OCI-LY7 (cell line): Measurements from ENCODE around the gene TPD52L2. TPM values are rescaled to one million over a fixed set of nuclear protein-coding genes. Genes with fewer than 3 reads are reported as not detected.

ENCODE experiments used
- BruUV-seq: library from RNA; stranded (reverse); fragments of 400-500 nt; replicated peaks from 2 replicates; lab custom pipeline; 2021; lab: Mats Ljungman, UMichigan
- CTCF ChIA-PET: fragments of 300-600 bp; sonication (Branson Sonifier 250); formaldehyde crosslinking; loops from one replicate; lab custom pipeline; 2022; ENCODE audit warnings: antibody characterized with exemption; ENCODE audit not compliant: unreplicated experiment; lab: Charles Lee
- POLR2A ChIA-PET: fragments of 300-600 bp; sonication (Branson Sonifier 250); formaldehyde crosslinking; loops from one replicate; lab custom pipeline; 2022; ENCODE audit warnings: antibody characterized with exemption; lab: Charles Lee
- DNase-seq: peaks from one replicate; pipeline ENCODE4 v3.0.0-alpha.2; 2015; ENCODE audit warnings: low spot score
- H2AFZ ChIP-seq: fragments of 200-600 bp; sonication (generic), shearing (Covaris generic); 2 replicates; pipeline ENCODE4 v1.6.1; 2014; ENCODE audit warnings: mild to moderate bottlenecking, antibody characterized with exemption, low read length, moderate library complexity
- H3K27ac ChIP-seq: fragments of 200-600 bp; sonication (generic); 2 replicates; pipeline ENCODE4 v1.5.1; 2014; ENCODE audit warnings: mixed run types, low read depth, mild to moderate bottlenecking, moderate library complexity, low read length, inconsistent platforms; ENCODE audit not compliant: poor library complexity, severe bottlenecking
- H3K36me3 ChIP-seq: fragments of 200-600 bp; sonication (generic); 2 replicates; pipeline ENCODE4 v1.6.1; 2014; ENCODE audit warnings: mild to moderate bottlenecking, antibody characterized with exemption, low read length, moderate library complexity, mixed read lengths; ENCODE audit not compliant: insufficient read depth
- H3K4me1 ChIP-seq: fragments of 200-600 bp; sonication (generic); 2 replicates; pipeline ENCODE4 v1.5.1; 2014; ENCODE audit warnings: mild to moderate bottlenecking, low read length; ENCODE audit not compliant: insufficient read depth, poor library complexity, severe bottlenecking
- H3K4me2 ChIP-seq: fragments of 200-600 bp; sonication (generic); 2 replicates; pipeline ENCODE4 v1.6.1; 2014; ENCODE audit warnings: mild to moderate bottlenecking, low read length
- H3K4me3 ChIP-seq: fragments of 200-600 bp; sonication (generic); 2 replicates; pipeline ENCODE4 v1.5.1; 2014; ENCODE audit warnings: mild to moderate bottlenecking, low read depth, low read length; ENCODE audit not compliant: poor library complexity, severe bottlenecking
- H3K79me2 ChIP-seq: fragments of 200-600 bp; sonication (generic); 2 replicates; pipeline ENCODE4 v1.6.1; 2016; ENCODE audit warnings: low read depth, mild to moderate bottlenecking, low read length, moderate library complexity, mixed read lengths; ENCODE audit not compliant: insufficient read depth
- H3K9me2 ChIP-seq: fragments of 200-600 bp; sonication (generic); 2 replicates; pipeline ENCODE4 v1.6.1; 2016; ENCODE audit warnings: mild to moderate bottlenecking, low read length, mixed read lengths; ENCODE audit not compliant: insufficient read depth
- H3K9me3 ChIP-seq: fragments of 200-600 bp; sonication (generic); 2 replicates; pipeline ENCODE4 v1.6.1; 2014; ENCODE audit warnings: mild to moderate bottlenecking, mixed run types, low read length, mixed read lengths
- H4K20me1 ChIP-seq: fragments of 200-600 bp; sonication (generic); 2 replicates; pipeline ENCODE4 v1.6.1; 2014; ENCODE audit warnings: mild to moderate bottlenecking, antibody characterized with exemption, low read length, moderate library complexity, mixed read lengths; ENCODE audit not compliant: insufficient read depth
- CTCF ChIP-seq: fragments of 200-600 bp; sonication (generic); conservative IDR thresholded peaks from 2 replicates; pipeline ENCODE4 v1.5.1; 2014; ENCODE audit warnings: mild to moderate bottlenecking, antibody characterized with exemption, low read length, moderate library complexity, mixed read lengths
- EZH2phosphoT487 ChIP-seq: fragments of 200-600 bp; sonication (generic); IDR thresholded peaks from 2 replicates; pipeline ENCODE4 v1.6.1; 2018; ENCODE audit warnings: low read depth, borderline replicate concordance, mild to moderate bottlenecking, mixed run types, antibody characterized with exemption, low read length, moderate library complexity, mixed read lengths
- intact Hi-C: fragments of 100-400 bp; cut with micrococcal nuclease; formaldehyde crosslinking; loops from one replicate; pipeline ENCODE4 v1.10.0; 2022; ENCODE audit not compliant: unreplicated experiment
- total RNA-seq, 2 experiments: library from RNA; depleted of rRNA in 1 of 2; stranded (reverse); fragments of >200 nt in 1 of 2; shearing (Covaris generic) in 1 of 2; gene quantifications; 2 replicates each; pipeline ENCODE4 v1.2.3, GENCODE V29; 2014 to 2022

TPD52L2 gene
- total RNA-seq, 2 experiments from 2014 or later = 27.2 to 51.0 TPM

GRCh38 chr20:63898882-63899558 lies 34.0 kb downstream of the TPD52L2 start:
- CTCF ChIA-PET = no interaction called here
- Histone ChIP-seq H3K4me3 (no peak overlapping the region), H3K36me3 (peaks cover 16% of the 10 kb centered on the region; the same call in 1 of the 2 replicates), H2AFZ (no peak overlapping the region), H4K20me1 (peaks cover 14% of the 10 kb centered on the region), H3K4me1 (peaks cover 11% of the 10 kb centered on the region), H3K9me3 (no peaks in the 10 kb centered on the region), H3K79me2 (peaks cover 44% of the 10 kb centered on the region), H3K9me2 (no peaks in the 10 kb centered on the region), H3K27ac (no peak overlapping the region), H3K4me2 (no peak overlapping the region)
- no TSS peak for BruUV-seq
- POLR2A ChIA-PET = no interaction called here
- intact Hi-C loops = loop anchor here (5.0 kb wide), 1 partner anchor 362 kb away; the partner anchor contains the start of gene PTK6
- TF ChIP-seq CTCF (no peak), EZH2phosphoT487 (no peak)
- no peak for DNase-seq

- intact Hi-C loops = no loop called here
- Histone ChIP-seq H3K36me3 (peaks cover 16% of the 10 kb centered on the region; the same call in 1 of the 2 replicates), H3K4me2 (no peak overlapping the region), H3K4me3 (no peak overlapping the region), H3K79me2 (peaks cover 44% of the 10 kb centered on the region), H2AFZ (no peak overlapping the region), H3K4me1 (peaks cover 11% of the 10 kb centered on the region), H3K9me3 (no peaks in the 10 kb centered on the region), H4K20me1 (peaks cover 14% of the 10 kb centered on the region), H3K27ac (no peak overlapping the region), H3K9me2 (no peaks in the 10 kb centered on the region)
- CTCF ChIA-PET = no interaction called here
- no peak for TF ChIP-seq CTCF
- no peak for TF ChIP-seq EZH2phosphoT487
- DNase-seq = no peak
- BruUV-seq = no TSS peak
- POLR2A ChIA-PET = no interaction called here
These were observed 35.3 kb downstream of the TPD52L2 start for GRCh38 chr20:63900413-63900812.

- Histone ChIP-seq H3K4me1 (no peaks in the 10 kb centered on the region), H3K9me2 (no peaks in the 10 kb centered on the region), H3K9me3 (no peaks in the 10 kb centered on the region), H3K27ac (no peak overlapping the region), H2AFZ (no peak overlapping the region), H3K4me2 (no peak overlapping the region), H4K20me1 (no peaks in the 10 kb centered on the region), H3K79me2 (peaks cover 22% of the 10 kb centered on the region), H3K36me3 (peaks cover 7% of the 10 kb centered on the region; the same call in 1 of the 2 replicates), H3K4me3 (no peak overlapping the region)
- BruUV-seq = TSS peak; percentile 49
- intact Hi-C loops = no loop called here
- ChIA-PET POLR2A (no interaction called here), CTCF (no interaction called here)
- no peak for DNase-seq
- TF ChIP-seq CTCF (no peak), EZH2phosphoT487 (no peak)
These were observed 38.9 kb downstream of the TPD52L2 start for GRCh38 chr20:63903796-63904561.
